HepG2 (cell line): ENCODE results near the gene FAM219B. TPM values are rescaled to one million over a fixed set of nuclear protein-coding genes. Genes with fewer than 3 reads are reported as not detected.

ENCODE experiments used
- AGO2 ChIP-seq: fragments of 200-400 bp; formaldehyde crosslinking; optimal IDR thresholded peaks from 2 replicates; pipeline ENCODE3; 2017; ENCODE audit warnings: mild to moderate bottlenecking, low read depth, low read length, moderate library complexity
- ATF3 ChIP-seq: sonication (generic); formaldehyde crosslinking; IDR thresholded peaks from 2 replicates; pipeline ENCODE4 v1.4.0; 2020; ENCODE audit warnings: missing genetic modification reagents
- BCL6 ChIP-seq: IDR thresholded peaks from 2 replicates; pipeline ENCODE4 v1.6.1; 2016; ENCODE audit warnings: missing genetic modification reagents, missing compliant biosample characterization
- CEBPB ChIP-seq: IDR thresholded peaks from 2 replicates; pipeline ENCODE4 v1.6.1; 2011; ENCODE audit warnings: low read depth, low read length, improper control_type of control experiment, borderline replicate concordance
- ERF ChIP-seq: IDR thresholded peaks from 2 replicates; pipeline ENCODE4 v1.6.1; 2018; ENCODE audit warnings: missing biosample characterization, missing genetic modification reagents
- GATAD2A ChIP-seq: IDR thresholded peaks from 2 replicates; pipeline ENCODE4 v1.6.1; 2016
- HNRNPLL ChIP-seq: fragments of 200-400 bp; formaldehyde crosslinking; IDR thresholded peaks from 2 replicates; pipeline ENCODE4 v1.6.1; 2017; ENCODE audit warnings: mild to moderate bottlenecking, low read depth, low read length; ENCODE audit not compliant: poor library complexity, severe bottlenecking
- KDM5B ChIP-seq: sonication (generic); formaldehyde crosslinking; IDR thresholded peaks from 2 replicates; pipeline ENCODE4 v1.4.0; 2020; ENCODE audit warnings: missing genetic modification reagents, mild to moderate bottlenecking, borderline replicate concordance
- KMT2A ChIP-seq: sonication (generic); formaldehyde crosslinking; IDR thresholded peaks from 2 replicates; pipeline ENCODE4 v1.4.0; 2020; ENCODE audit warnings: missing genetic modification reagents
- RBFOX2 ChIP-seq: fragments of 200-400 bp; formaldehyde crosslinking; IDR thresholded peaks from 2 replicates; pipeline ENCODE4 v1.6.1; 2017; ENCODE audit warnings: low read depth, mild to moderate bottlenecking, low read length
- SALL1 ChIP-seq: sonication (generic); formaldehyde crosslinking; IDR thresholded peaks from 2 replicates; pipeline ENCODE4 v1.8.0; 2022; ENCODE audit warnings: mild to moderate bottlenecking, missing genetic modification reagents
- THAP11 ChIP-seq: IDR thresholded peaks from 2 replicates; pipeline ENCODE4 v1.6.1; 2016; ENCODE audit warnings: missing biosample characterization, missing genetic modification reagents
- ZBTB21 ChIP-seq: sonication (generic); formaldehyde crosslinking; IDR thresholded peaks from 2 replicates; pipeline ENCODE4 v1.4.0; 2020; ENCODE audit warnings: missing genetic modification reagents
- ZBTB33 ChIP-seq: sonication (generic); formaldehyde crosslinking; IDR thresholded peaks from 2 replicates; pipeline ENCODE4 v1.4.0; 2020; ENCODE audit warnings: missing genetic modification reagents
- ZGPAT ChIP-seq: IDR thresholded peaks from 2 replicates; pipeline ENCODE4 v1.6.1; 2016; ENCODE audit warnings: mild to moderate bottlenecking
- ZNF124 ChIP-seq: sonication (generic); formaldehyde crosslinking; IDR thresholded peaks from 2 replicates; pipeline ENCODE4 v1.4.0; 2020; ENCODE audit warnings: missing genetic modification reagents
- ZNF318 ChIP-seq: sonication (generic); formaldehyde crosslinking; IDR thresholded peaks from 2 replicates; pipeline ENCODE4 v1.4.0; 2020; ENCODE audit warnings: mild to moderate bottlenecking, missing genetic modification reagents
- ZNF737 ChIP-seq: sonication (generic); formaldehyde crosslinking; IDR thresholded peaks from 2 replicates; pipeline ENCODE4 v1.5.0; 2020; ENCODE audit warnings: missing genetic modification reagents, mild to moderate bottlenecking, borderline replicate concordance
- polyA plus RNA-seq, 8 experiments: library from polyadenylated mRNA; depleted of rRNA in 3 of 8; stranded (reverse) in 7 of 8; unstranded in 1 of 8; fragments of >200 nt; fragmentation: Illumina TruSeq in 4 of 8; extraction: Trizol in 4 of 8; gene quantifications; 2 replicates each; pipeline versions ENCODE4 v1.2.1 to v1.2.3, GENCODE V29; 2011 to 2016; ENCODE audit warnings: low read depth in 4 of 8, missing spikeins in 1 of 8, mixed read lengths in 1 of 8; ENCODE audit not compliant: insufficient read depth in 1 of 8
- total RNA-seq, 5 experiments: library from RNA; depleted of rRNA; stranded (reverse); fragments of >200 nt; fragmentation: Illumina TruSeq; extraction: Trizol; gene quantifications; 2 replicates each; pipeline ENCODE4 v1.2.3, GENCODE V29; 2016; ENCODE audit warnings: low read depth in 1 of 5

FAM219B gene
- total and polyA plus RNA-seq, 2 of the 13 experiments (the other 11 are each of a cell fraction or from before 2014, with no cell fraction given): 36.6 to 50.2 TPM

- TF ChIP-seq KMT2A (CRISPR knock-in tag) (peak; percentile 38; the same call in 1 of the 2 replicates), ZNF737 (0 out of 2 replicates have a peak, but pooled peaks have one; percentile 15), ZBTB33 (CRISPR knock-in tag) (no peak), HNRNPLL (peak; percentile 71), KDM5B (CRISPR knock-in tag) (peak; percentile 58; the same call in 1 of the 2 replicates), GATAD2A (CRISPR knock-in tag) (0 out of 2 replicates have a peak, but pooled peaks have one; percentile 25), ZBTB21 (CRISPR knock-in tag) (no peak), RBFOX2 (peak; percentile 94), THAP11 (peak; percentile 80), SALL1 (CRISPR knock-in tag) (peak; percentile 27; the same call in 1 of the 2 replicates), ERF (CRISPR knock-in tag) (peak; percentile 56; the same call in 1 of the 2 replicates), ZNF124 (CRISPR knock-in tag) (peak; percentile 60; the same call in 1 of the 2 replicates), ATF3 (CRISPR knock-in tag) (0 out of 2 replicates have a peak, but pooled peaks have one; percentile 45), ZGPAT (CRISPR knock-in tag) (peak; percentile 77), AGO2 (peak; percentile 89), CEBPB (peak; percentile 91), BCL6 (CRISPR knock-in tag) (peak; percentile 9; the same call in 1 of the 2 replicates), ZNF318 (CRISPR knock-in tag) (no peak)
Measured at GRCh38 chr15:74906450-74907162, at the start of gene FAM219B (continued).
